ENCODE measurements around the gene PSPH.
"Not testable (repeated sequence)": the region's sequence is repeated elsewhere in the genome, so short reads cannot be mapped to it uniquely, and the experiment has no call there.

Gene PSPH

GRCh38 chr7:56091591-56091990, 40.3 kb upstream of the PSPH start:
- TF ChIP-seq CTCF (IDR thresholded peaks at IDR 0.05; ENCODE audit: insufficient read depth, low read length, missing control alignments) = no peak
- no peak overlapping the region for H3K4me3 ChIP-seq (ENCODE audit: low read depth, low read length)
- ChIA-PET POLR2A (interaction anchor here (1.1 kb wide), 1 partner anchor 14 kb away, joined by 3 read pairs; no protein-coding TSS in a partner anchor), CTCF (interaction anchor here (1.0 to 3.5 kb wide), 5 partner anchors 14 to 449 kb away, joined by 4 to 21 read pairs (median 5); no protein-coding TSS in a partner anchor)
- no peak for DNase-seq (ENCODE audit: low read depth, low spot score)

- TF ChIP-seq CTCF (IDR thresholded peaks at IDR 0.05; ENCODE audit: insufficient read depth, low read length, missing control alignments) = no peak
- POLR2A ChIA-PET = no interaction called here
- no peak for DNase-seq (ENCODE audit: low read depth, low spot score)
- H3K4me3 ChIP-seq (ENCODE audit: low read depth, low read length) = no peak overlapping the region
- CTCF ChIA-PET = interaction anchor here (2.6 kb wide), 1 partner anchor 13 kb away, joined by 11 read pairs; no protein-coding TSS in a partner anchor
Measured at GRCh38 chr7:56087445-56087844, 36.2 kb upstream of the PSPH start.

GRCh38 chr7:56086761-56087160, 35.5 kb upstream of the PSPH start:
- TF ChIP-seq CTCF (IDR thresholded peaks at IDR 0.05; ENCODE audit: insufficient read depth, low read length, missing control alignments) = no peak
- CTCF ChIA-PET = interaction anchor here (2.6 kb wide), 1 partner anchor 12 kb away, joined by 11 read pairs; no protein-coding TSS in a partner anchor

GRCh38 chr7:56083150-56083785, 32.0 kb upstream of the PSPH start:
- ChIA-PET POLR2A (no interaction called here), CTCF (interaction anchor here (0.6 to 3.1 kb wide), 4 partner anchors 9 to 488 kb away, joined by 3 to 26 read pairs (median 4); partner anchors contain the start of gene PHKG1)
- no peak for TF ChIP-seq CTCF (IDR thresholded peaks at IDR 0.05; ENCODE audit: insufficient read depth, low read length, missing control alignments)
- no peak overlapping the region for H3K4me3 ChIP-seq (ENCODE audit: low read depth, low read length)
- no peak for DNase-seq (ENCODE audit: low read depth, low spot score)

More at GRCh38 chr7:56086761-56087160, 35.5 kb upstream of the PSPH start:
- no peak overlapping the region for H3K4me3 ChIP-seq (ENCODE audit: low read depth, low read length)
- POLR2A ChIA-PET = interaction anchor here (0.7 kb wide), 1 partner anchor 35 kb away, joined by 3 read pairs; the partner anchor contains the start of genes CCT6A and PSPH
- no peak for DNase-seq (ENCODE audit: low read depth, low spot score)

- ChIA-PET POLR2A (no interaction called here), CTCF (interaction anchor here (1.4 kb wide), 1 partner anchor 82 kb away, joined by 4 read pairs; no protein-coding TSS in a partner anchor)
- TF ChIP-seq CTCF (IDR thresholded peaks at IDR 0.05; ENCODE audit: insufficient read depth, low read length, missing control alignments) = no peak
- no peak overlapping the region for H3K4me3 ChIP-seq (ENCODE audit: low read depth, low read length)
- DNase-seq (ENCODE audit: low read depth, low spot score) = no peak
Measured at GRCh38 chr7:56081626-56082340, 30.5 kb upstream of the PSPH start.

GRCh38 chr7:56080726-56081435, 29.6 kb upstream of the PSPH start:
- CTCF ChIA-PET; DNase-seq (ENCODE audit: low read depth, low spot score); H3K4me3 ChIP-seq (ENCODE audit: low read depth, low read length): not testable (repeated sequence)
- POLR2A ChIA-PET = interaction anchor here (0.6 to 1.7 kb wide), 2 partner anchors 12 to 22 kb away, joined by 4 to 6 read pairs; partner anchors contain the start of gene PHKG1
